Measurements from ENCODE around the gene ADCY3.
A peak's percentile ranks its signal among the peaks of the same experiment; 100 is the strongest.

The ADCY3 gene

GRCh38 chr2:24844023-24844685 lies 75.9 kb downstream of the ADCY3 start:
- Histone ChIP-seq H3K4me1 (ENCODE audit: insufficient read depth, low read length) (no peaks in the 10 kb centered on the region), H3K4me2 (ENCODE audit: insufficient read depth, low read length) (no peak overlapping the region), H3K9ac (ENCODE audit: low read depth, low read length) (no peak overlapping the region), H3K27ac (ENCODE audit: low read length) (no peak overlapping the region), H2AFZ (ENCODE audit: low read depth, low read length) (no peak overlapping the region), H4K20me1 (ENCODE audit: insufficient read depth, low read length) (peaks cover 4% of the 10 kb centered on the region; the same call in 1 of the 2 replicates), H3K4me3 (ENCODE audit: low read depth in 1 of 2, low read length in 2 of 2) (no peak overlapping the region), H3K36me3 (ENCODE audit: insufficient read depth, low read length) (peaks cover 72% of the 10 kb centered on the region), H3K27me3 (ENCODE audit: insufficient read depth, low read length, poor library complexity) (no peaks in the 10 kb centered on the region), H3K9me3 (ENCODE audit: insufficient read depth, low read length, severe bottlenecking) (peaks cover 3% of the 10 kb centered on the region), H3K79me2 (ENCODE audit: insufficient read depth, low read length) (no peaks in the 10 kb centered on the region)
- peak; percentile 22; the same call in 1 of the 3 replicates for ATAC-seq (ENCODE audit: insufficient read depth, low read depth)
- no peak for TF ChIP-seq EZH2 (IDR thresholded peaks at IDR 0.05; ENCODE audit: borderline replicate concordance, low read depth, low read length, severe bottlenecking)
- TF ChIP-seq CTCF (IDR thresholded peaks at IDR 0.05; ENCODE audit: borderline replicate concordance, extremely low read depth, low read length, poor library complexity, severe bottlenecking), result no peak
- no peak for DNase-seq

- H3K4me1 ChIP-seq (ENCODE audit: insufficient read depth, low read length), result no peaks in the 10 kb centered on the region
- peaks cover under 1% of the 10 kb centered on the region for H3K9me3 ChIP-seq (ENCODE audit: insufficient read depth, low read length, severe bottlenecking)
- ATAC-seq (ENCODE audit: insufficient read depth, low read depth), result no peak
- H3K27me3 ChIP-seq (ENCODE audit: insufficient read depth, low read length, poor library complexity), result no peaks in the 10 kb centered on the region
- no peak overlapping the region for H3K9ac ChIP-seq (ENCODE audit: low read depth, low read length)
- no peak overlapping the region for H2AFZ ChIP-seq (ENCODE audit: low read depth, low read length)
- TF ChIP-seq CTCF (IDR thresholded peaks at IDR 0.05; ENCODE audit: borderline replicate concordance, extremely low read depth, low read length, poor library complexity, severe bottlenecking), result no peak
- no peak for TF ChIP-seq EZH2 (IDR thresholded peaks at IDR 0.05; ENCODE audit: borderline replicate concordance, low read depth, low read length, severe bottlenecking)
- H4K20me1 ChIP-seq (ENCODE audit: insufficient read depth, low read length), result peaks cover 4% of the 10 kb centered on the region; the same call in 1 of the 2 replicates
- DNase-seq, result no peak
- no peak overlapping the region for H3K27ac ChIP-seq (ENCODE audit: low read length)
- no peak overlapping the region for H3K4me2 ChIP-seq (ENCODE audit: insufficient read depth, low read length)
- peaks cover 71% of the 10 kb centered on the region for H3K36me3 ChIP-seq (ENCODE audit: insufficient read depth, low read length)
- H3K4me3 ChIP-seq (ENCODE audit: low read depth in 1 of 2, low read length in 2 of 2), result no peak overlapping the region
- no peaks in the 10 kb centered on the region for H3K79me2 ChIP-seq (ENCODE audit: insufficient read depth, low read length)
Observed at GRCh38 chr2:24843330-24843860, 76.6 kb downstream of the ADCY3 start.

GRCh38 chr2:24842081-24843050 lies 77.7 kb downstream of the ADCY3 start:
- Histone ChIP-seq H2AFZ (ENCODE audit: low read depth, low read length) (no peak overlapping the region), H3K4me2 (ENCODE audit: insufficient read depth, low read length) (no peak overlapping the region), H4K20me1 (ENCODE audit: insufficient read depth, low read length) (peaks cover 4% of the 10 kb centered on the region; the same call in 1 of the 2 replicates), H3K36me3 (ENCODE audit: insufficient read depth, low read length) (peaks cover 68% of the 10 kb centered on the region), H3K9me3 (ENCODE audit: insufficient read depth, low read length, severe bottlenecking) (no peaks in the 10 kb centered on the region), H3K27me3 (ENCODE audit: insufficient read depth, low read length, poor library complexity) (no peaks in the 10 kb centered on the region), H3K9ac (ENCODE audit: low read depth, low read length) (no peak overlapping the region), H3K79me2 (ENCODE audit: insufficient read depth, low read length) (no peaks in the 10 kb centered on the region), H3K27ac (ENCODE audit: low read length) (no peak overlapping the region), H3K4me1 (ENCODE audit: insufficient read depth, low read length) (no peaks in the 10 kb centered on the region), H3K4me3 (ENCODE audit: low read depth in 1 of 2, low read length in 2 of 2) (no peak overlapping the region)
- no peak for TF ChIP-seq CTCF (IDR thresholded peaks at IDR 0.05; ENCODE audit: borderline replicate concordance, extremely low read depth, low read length, poor library complexity, severe bottlenecking)
- no peak for TF ChIP-seq EZH2 (IDR thresholded peaks at IDR 0.05; ENCODE audit: borderline replicate concordance, low read depth, low read length, severe bottlenecking)
- no peak for DNase-seq
- no peak for ATAC-seq (ENCODE audit: insufficient read depth, low read depth)

Measured in DND-41 (cell line).